Metanephros (tissue), 1 donor: ENCODE results near the gene PRLHR. TPM values are rescaled to one million over a fixed set of nuclear protein-coding genes. Genes with fewer than 3 reads are reported as not detected.

Experiments
- total RNA-seq: library from RNA; depleted of rRNA; stranded (reverse); fragments of >200 nt; gene quantifications from one replicate; pipeline ENCODE4 v1.2.3, GENCODE V29; 2014

PRLHR gene
- total RNA-seq: not detected

DNA sequence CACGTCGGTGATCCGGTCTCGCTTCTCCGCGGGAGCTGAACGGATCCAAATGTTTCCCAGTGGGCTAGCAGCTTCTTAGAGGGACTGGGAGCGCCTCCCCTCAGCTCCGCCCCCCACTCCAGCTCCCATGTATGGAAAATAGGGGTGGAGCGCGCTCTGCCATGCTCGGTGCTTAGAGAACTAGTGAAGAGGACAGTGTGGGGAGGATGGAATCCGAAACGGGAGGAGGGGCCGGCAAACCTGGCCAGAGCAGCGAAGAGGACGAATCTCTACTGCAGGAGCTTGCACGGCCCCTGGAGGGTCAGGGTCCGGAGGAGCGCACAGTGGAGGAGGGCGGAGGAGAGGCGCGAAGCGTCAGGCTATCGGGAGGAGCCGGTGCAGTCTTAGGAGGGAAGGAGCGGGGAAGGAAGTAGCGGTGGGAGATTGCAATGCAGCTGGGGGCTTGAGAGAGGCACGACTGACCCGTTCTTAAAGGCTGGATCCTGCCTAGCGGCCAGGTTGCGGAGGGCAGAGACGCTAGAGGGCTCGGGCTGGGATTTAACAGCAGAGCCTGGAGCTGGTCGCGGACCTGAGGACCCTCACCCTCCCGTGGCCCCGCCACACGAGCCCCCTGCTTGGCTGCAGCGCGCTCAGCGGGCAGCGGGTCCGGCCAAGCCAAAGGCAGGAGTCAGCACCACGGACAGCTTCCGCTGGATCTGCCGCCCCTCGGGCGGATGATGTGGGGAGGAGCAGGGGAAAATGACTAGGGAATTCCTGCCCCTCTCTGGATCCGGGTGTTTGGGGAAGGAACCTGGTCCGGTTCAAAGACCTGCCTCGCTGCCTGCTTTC, at the start of gene PRLHR:
Gene PRLHR, minus strand, starts transcription at position 51 of the 828 bp plus-strand sequence. CDS start 404 bp downstream, outside the sequence.

Other genes starting within 250 kb of the PRLHR start
- gene CACUL1, start 159.3 kb upstream of the PRLHR start, total RNA-seq: 54.6 TPM